NCI-H526 (cell line): Measurements from ENCODE around the gene MDC1.

ENCODE experiments used
- DNase-seq, 2 experiments: peaks; one replicate each; lab custom pipeline; 2025; lab: John Stamatoyannopoulos, UW

MDC1 gene

GRCh38 chr6:30700340-30700739 lies 16.7 kb downstream of the MDC1 start:
- no peak for DNase-seq

- no peak for DNase-seq
These were observed 20.6 kb downstream of the MDC1 start for GRCh38 chr6:30696432-30696831.

- no peak for DNase-seq
These were observed 25.8 kb downstream of the MDC1 start for GRCh38 chr6:30691208-30691847.

- peak; percentile 66 to 92 for DNase-seq
These were observed 26.5 kb downstream of the MDC1 start, which contains the start of gene NRM for GRCh38 chr6:30690403-30691207. NRM (minus strand) TSS chr6:30690984; CDS start chr6:30690974, 10 bp downstream.

- no peak for DNase-seq
These were observed 27.1 kb downstream of the MDC1 start for GRCh38 chr6:30689985-30690384.

- no peak for DNase-seq
These were observed 27.8 kb downstream of the MDC1 start for GRCh38 chr6:30689022-30689865.

GRCh38 chr6:30688569-30688968 lies 28.5 kb downstream of the MDC1 start:
- DNase-seq: no peak

GRCh38 chr6:30687659-30688431 lies 29.2 kb downstream of the MDC1 start:
- peak in 1 of 2 experiments; percentile 63 for DNase-seq

- peak; percentile 76 to 94 for DNase-seq
These were observed 30.0 kb downstream of the MDC1 start for GRCh38 chr6:30686908-30687658.

- peak in 1 of 2 experiments; percentile 77 for DNase-seq
These were observed 30.8 kb downstream of the MDC1 start, which contains the start of gene PPP1R18 for GRCh38 chr6:30686009-30686907. PPP1R18 (minus strand) TSS chr6:30686645; CDS start chr6:30686018, 627 bp downstream.

- no peak for DNase-seq
These were observed 31.7 kb downstream of the MDC1 start for GRCh38 chr6:30685157-30686008.

- no peak for DNase-seq
These were observed 32.5 kb downstream of the MDC1 start for GRCh38 chr6:30684386-30685156.

GRCh38 chr6:30683980-30684338 lies 33.1 kb downstream of the MDC1 start:
- DNase-seq: no peak

GRCh38 chr6:30683183-30683979 lies 33.7 kb downstream of the MDC1 start:
- no peak for DNase-seq

- DNase-seq: no peak
These were observed 34.7 kb downstream of the MDC1 start for GRCh38 chr6:30682143-30683117.

GRCh38 chr6:30681766-30682142 lies 35.3 kb downstream of the MDC1 start:
- no peak for DNase-seq
